ENCODE results near the gene GALNTL6.

GRCh38 chr4:172653676-172654075, 840.5 kb downstream of the GALNTL6 start:
- TF ChIP-seq CTCF (IDR thresholded peaks at IDR 0.05) (no peak), POLR2AphosphoS5 (IDR thresholded peaks at IDR 0.05) (no peak)

Measured in stomach (tissue), 4 donors.